HG03469 (cell line): ENCODE data around the gene CCDC74A.
"Not testable (repeated sequence)": the region's sequence is repeated elsewhere in the genome, so short reads cannot be mapped to it uniquely, and the experiment has no call there.

ENCODE experiments used
- ATAC-seq: cut with Tn5 transposase; IDR thresholded peaks from one replicate; pipeline ENCODE4 v1.9.1; 2021; ENCODE audit warnings: mild to moderate bottlenecking, moderate library complexity, moderate number of reproducible peaks; ENCODE audit not compliant: unreplicated experiment

Gene CCDC74A

DNA sequence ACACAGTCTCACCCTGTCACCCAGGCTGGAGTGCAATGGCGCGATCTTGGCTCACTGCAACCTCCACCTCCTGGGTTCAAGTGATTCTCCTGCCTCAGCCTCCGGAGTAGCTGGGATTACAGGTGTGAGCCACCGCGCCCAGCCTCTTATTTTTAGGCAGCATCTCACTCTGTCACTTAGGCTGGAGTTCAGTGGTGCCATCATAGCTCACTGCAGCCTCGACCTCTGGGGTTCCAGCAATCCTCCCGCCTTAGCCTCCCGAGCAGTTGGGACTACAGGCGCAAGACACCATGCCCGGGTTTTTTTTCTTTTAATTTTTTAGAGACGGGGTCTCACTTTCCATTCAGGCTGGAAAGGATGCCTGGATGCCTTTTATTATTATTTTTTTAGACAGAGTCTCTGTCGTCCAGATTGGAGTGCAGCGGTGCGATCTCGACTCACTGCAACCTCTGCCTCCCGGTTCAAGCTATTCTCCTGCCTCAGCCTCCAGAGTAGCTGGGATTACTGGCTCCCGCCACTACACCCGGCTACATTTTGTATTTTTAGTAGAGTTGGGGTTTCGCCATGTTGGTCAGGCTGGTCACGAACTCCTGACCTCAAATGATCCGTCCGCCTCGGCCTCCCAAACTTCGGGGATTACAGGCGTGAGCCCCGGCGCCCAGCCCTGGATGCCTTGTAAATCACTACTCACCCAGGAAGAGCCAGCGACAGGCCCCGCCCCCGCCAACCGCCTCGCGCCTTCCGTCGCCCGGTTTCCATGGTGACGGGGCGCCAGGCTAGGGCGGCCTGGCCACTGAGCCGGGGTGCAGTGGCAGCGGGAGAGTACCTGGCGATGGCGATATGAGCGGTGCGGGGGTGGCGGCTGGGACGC is at the start of gene CCDC74A:
CCDC74A (plus strand) TSS at position 758 of the 871 bp plus-strand sequence; CDS start at position 841, 83 bp downstream.
- ATAC-seq: peak; percentile 77

DNA sequence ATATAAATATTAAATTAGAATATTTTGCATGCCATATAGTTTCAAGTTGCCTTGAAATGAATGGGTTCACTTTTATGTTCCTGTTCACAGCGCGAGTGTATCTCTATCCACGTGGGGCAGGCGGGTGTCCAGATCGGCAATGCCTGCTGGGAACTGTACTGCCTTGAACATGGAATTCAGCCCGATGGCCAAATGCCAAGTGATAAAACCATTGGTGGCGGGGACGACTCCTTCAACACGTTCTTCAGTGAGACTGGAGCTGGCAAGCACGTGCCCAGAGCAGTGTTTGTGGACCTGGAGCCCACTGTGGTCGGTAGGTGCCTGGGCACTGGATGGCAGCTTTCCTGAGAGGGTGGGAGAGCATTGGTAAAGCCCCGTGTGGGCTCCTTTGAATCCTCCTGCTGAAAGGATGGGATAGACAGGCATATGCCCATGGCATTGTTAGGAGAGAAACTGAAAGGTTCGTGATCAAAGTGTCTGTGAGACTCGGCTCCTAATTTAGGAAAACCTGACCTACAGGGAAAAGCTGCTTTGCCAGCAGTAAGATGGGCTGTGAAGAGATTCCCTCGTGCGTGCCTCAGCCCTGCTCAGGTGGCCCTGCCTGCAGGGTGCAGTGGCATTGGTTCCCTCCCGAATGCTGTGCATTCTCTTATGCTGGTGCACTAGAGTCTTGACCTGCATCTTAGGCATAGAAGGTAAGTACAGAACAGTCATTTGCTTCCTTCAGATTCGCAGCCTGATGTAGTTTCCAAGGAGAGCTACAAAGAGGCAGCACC is 49.4 kb upstream of the CCDC74A start:
- ATAC-seq: not testable (repeated sequence)

DNA sequence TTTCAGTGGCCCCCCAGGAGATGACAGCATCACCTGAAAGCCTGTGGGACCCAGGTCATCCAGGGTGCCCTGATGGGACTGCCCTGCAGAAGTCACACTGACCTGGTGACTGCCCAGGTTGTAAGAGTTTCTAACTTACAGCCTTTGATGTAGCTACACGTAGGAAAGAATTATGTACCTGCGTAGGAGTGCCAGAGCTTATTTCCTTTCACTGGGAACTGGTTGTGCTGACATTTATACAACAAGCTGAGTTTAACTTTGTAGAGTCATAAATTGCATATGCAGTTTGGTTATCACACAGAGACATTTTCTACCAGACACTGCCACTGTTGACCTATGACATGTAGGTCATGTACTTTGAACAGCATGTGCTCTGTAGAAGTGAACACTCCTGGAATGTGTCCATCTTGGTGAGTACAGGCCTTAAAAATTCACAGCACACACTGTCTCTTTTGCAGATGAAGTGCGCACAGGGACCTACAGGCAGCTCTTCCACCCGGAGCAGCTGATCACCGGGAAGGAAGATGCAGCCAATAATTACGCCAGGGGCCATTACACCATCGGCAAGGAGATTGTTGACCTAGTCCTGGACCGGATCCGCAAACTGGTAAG is 48.7 kb upstream of the CCDC74A start:
- not testable (repeated sequence) for ATAC-seq

DNA sequence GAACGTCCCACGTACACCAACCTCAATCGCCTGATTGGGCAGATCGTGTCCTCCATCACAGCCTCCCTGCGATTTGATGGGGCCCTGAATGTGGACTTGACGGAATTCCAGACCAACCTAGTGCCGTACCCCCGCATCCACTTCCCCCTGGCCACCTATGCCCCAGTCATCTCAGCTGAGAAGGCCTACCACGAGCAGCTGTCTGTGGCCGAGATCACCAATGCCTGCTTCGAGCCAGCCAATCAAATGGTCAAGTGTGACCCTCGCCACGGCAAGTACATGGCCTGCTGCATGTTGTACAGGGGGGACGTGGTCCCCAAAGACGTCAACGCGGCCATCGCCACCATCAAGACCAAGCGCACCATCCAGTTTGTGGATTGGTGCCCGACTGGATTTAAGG is 47.3 kb upstream of the CCDC74A start:
- ATAC-seq: not testable (repeated sequence)

DNA sequence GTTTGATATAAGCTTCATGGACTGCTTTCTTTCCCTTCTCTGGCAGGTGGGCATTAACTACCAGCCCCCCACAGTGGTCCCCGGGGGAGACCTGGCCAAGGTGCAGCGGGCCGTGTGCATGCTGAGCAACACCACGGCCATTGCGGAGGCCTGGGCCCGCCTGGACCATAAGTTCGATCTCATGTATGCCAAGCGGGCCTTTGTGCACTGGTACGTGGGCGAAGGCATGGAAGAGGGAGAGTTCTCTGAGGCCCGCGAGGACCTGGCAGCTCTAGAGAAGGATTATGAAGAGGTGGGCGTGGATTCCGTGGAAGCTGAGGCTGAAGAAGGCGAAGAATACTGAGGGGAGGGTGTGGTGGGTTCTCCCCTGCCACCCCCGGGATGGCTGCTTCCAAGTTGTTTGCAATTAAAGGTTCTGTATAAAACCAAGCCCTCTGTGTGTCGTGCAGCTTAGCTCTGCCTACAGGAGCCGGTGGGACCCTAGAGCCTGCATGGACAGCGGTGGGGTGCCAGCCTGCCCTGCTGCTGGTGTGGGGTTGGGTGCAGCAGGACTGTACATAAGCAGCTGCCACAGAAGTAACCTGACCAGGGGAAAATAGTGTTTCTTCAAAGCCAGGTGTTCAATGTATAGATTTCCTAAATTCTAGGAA is 45.1 kb upstream of the CCDC74A start:
- ATAC-seq: not testable (repeated sequence)

DNA sequence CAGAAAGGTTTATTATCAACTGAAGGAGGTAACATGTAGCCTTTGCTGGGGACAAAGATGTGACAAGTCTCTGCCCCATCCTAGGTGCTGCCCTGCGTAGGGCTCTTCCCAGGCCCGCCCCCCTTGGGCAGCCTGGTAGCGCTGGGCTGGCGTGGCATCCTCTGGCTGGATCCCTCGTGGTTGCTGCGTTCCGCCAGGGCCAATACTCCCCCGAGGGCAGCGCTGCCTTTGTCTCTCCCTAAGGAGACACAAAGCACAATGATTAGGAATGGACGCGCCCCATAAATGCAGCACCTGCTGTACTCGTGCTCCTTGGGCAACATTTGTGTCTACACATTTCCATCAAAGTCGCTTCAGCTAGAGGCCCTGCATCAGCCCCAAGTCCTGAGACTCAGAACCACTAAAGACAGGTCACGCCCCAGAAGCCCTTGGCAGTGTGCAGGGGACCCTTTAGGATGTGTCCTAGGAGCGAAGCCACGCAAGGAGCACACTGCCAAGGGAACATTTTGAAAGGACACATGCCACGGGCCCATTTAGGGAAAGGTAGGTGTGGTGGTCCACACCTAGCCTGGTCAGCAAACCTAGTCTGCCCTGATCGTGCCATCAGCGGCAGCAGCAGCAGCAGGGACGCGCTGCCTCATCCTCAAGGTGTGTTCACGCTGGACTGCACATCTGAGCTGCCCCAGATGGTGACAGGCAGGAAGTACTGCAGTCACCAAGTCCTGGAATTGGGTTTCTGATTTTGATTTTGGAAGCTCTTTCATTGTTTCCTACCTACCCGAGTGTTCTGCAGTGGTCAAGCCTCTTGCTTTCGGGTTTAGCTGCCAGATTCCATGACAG is 43.5 kb upstream of the CCDC74A start:
- not testable (repeated sequence) for ATAC-seq

DNA sequence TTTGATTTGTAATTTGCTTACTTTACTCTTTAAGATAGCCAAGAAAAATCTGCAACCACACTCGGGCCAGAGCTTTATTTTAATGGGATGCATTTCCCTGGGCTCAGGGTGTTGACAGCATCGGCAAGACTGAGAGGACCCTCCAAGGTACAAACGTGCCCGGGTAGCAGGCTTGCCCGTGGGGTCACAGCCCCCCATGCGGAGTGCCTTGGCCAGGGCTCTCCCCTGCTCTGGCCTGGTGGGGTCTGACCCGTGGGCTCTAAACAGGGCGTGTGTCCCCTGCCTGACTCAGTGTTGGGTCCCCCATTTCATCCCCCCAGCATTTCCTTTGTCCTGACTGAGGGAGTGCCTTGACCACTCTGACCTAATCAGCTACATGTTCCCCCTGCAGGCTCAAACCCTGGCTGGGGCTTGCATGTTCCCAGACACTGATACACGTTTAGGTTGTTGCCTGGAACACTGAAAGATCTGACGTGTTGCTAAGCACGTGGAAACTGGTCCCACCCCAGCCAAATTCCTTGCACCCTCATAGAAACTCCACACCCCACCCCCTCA is 42.7 kb upstream of the CCDC74A start:
- not testable (repeated sequence) for ATAC-seq

DNA sequence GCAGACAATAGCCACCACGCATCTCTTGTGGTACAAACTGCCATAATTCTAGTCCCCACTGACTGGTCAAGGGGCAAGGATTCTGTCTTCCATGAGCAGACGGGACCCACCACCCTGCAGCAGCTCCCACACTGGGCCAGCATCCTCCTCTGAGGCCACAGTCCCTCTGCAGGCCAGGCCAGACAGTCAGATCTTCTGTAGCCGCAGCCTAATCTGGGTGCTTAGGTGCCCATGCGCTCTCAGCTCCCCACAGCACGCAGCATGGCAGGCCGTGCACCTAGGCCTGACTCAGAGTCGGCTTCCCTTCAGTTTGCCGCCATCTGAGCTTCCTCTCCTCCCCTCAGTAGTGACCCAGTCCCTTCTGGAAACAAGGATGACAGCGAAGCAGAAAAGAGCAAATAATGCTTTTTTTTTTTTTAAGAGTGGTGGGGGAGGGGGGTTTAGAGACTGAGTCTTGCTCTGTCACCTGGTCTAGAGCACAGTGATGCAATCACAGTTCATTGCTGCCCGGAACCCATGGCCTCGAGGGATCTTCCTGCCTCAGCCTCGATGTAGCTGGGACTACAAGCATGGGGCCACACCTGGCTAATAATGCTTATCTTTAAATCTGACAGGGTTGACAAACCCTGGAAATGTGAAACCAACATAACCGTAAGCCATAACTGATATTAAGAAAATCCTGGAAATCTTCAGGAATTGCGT is 41.3 kb upstream of the CCDC74A start:
- not testable (repeated sequence) for ATAC-seq

DNA sequence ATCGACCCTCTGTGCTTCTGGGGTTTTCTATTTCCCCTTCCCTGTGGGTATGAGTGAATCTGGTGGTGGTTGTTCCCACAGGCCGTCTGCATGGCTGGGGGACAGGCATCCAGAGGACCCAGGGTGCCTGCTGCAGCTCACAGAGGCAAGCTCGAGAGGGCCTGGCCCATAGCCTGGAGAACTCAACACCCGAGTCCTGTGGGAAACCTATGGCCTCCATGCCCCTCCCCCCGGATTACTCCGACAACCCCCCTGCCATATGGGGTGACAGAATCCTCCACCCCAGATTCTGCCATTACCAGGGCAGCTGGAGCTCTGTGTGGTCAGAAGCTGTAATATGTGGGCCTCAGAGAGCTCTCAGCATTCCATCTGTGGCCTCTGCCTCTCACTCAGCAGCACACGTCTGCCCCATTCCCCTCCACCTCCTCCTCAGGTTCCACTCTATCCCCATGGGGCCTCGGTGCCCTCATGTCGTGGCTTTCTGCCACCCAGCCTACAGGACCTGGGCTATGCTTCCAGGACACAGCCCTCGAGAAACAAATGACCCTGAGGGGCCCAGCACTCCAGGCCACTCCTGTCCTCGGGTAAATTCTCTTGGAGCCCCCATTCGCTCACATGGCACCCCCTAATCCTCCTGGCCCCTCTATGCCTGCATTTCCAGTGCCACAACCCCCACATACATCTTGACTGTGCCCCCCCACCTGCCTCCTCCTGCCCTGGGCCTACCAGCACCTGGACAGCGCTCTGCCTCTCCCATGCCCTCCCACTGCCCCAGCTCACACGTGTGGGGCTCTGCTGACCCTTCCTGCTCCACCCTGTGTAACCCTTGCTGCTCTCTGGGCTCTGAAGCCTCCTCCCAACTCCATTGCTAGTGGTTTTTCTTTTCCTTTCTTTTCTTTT is 39.1 kb upstream of the CCDC74A start:
- no peak for ATAC-seq

DNA sequence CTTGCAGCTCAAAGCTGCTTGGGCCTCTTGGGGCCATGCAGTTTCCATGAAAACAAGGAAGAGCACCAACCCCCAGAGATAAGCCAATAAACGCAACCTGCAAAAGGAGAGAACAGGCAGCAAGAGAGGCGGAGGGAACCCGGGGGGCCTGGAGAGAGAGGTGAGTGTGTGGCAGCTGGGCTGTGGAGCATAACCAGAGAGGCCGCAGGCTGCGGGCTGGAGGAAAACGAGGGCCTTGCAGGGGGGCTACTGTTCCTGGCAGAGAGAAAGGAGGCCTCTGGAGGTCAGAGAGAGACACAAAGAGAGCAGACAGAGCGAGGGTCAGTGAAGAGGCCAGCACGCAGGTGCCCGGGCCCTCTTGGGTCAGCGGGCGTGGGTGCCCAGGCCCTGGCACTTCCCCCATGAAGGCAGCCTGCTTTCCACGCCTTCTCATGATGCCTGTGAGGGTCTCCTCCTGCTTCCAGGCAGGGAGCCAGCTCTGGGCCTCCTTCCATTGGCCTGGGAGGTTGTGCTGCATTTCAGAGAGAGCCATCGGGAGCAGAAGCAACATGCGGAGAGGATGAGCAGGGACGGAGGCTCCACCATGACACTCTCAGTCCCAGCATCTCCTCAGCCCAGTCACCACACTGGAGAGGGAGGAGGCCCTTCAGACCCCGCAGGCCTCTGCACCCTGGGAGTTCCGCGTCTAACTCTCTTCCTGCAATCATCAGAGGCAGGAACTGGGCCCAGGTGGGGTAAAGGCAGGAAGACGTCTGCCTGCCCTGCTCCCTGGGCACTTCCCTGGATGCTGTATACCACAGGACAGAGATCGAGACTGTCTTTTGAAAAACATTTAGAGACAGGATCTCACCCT is 36.8 kb upstream of the CCDC74A start:
- ATAC-seq: not testable (repeated sequence)

DNA sequence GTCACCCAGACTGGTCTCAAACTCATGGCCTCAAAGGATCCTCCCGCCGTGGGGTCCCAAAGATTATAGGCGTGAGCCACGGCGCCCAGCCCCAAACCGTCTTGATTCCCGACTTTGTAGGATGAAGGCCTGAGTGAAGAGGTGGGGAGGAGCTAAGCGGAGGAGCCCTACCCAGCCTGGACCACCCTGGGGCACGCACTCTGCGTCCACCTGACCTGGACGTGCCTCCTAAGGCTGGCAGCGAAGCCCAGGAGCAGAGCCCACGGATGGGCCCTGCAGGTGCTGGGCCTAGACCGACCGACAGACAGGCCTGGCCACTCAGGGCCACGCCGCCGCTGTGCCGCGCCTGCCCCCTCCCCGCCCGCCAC is 36.2 kb upstream of the CCDC74A start:
- not testable (repeated sequence) for ATAC-seq

DNA sequence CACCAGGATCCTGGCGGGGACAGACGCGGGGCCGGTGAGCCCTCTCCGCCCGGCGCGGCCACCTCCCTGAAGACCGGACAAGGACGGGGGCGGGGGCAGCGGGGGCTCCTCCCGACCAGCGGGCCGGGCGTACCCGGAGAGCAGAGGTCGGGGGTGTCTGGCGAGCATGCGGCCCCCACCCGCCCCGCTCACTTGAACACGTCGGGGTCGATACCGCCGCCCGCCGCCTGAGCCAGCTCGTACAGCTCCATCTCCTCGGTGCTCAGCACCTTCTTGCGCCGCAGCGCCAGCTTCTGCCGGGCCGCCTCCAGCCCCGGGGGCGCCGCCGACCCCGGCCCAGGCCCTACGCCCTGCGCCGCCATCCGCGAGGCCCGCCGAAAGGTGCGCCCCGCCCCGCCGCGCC is 35.7 kb upstream of the CCDC74A start, which contains the start of gene MZT2A:
MZT2A (minus strand) TSS at position 383 of the 403 bp plus-strand sequence; CDS start at position 362, 21 bp downstream.
- peak; percentile 0 for ATAC-seq

DNA sequence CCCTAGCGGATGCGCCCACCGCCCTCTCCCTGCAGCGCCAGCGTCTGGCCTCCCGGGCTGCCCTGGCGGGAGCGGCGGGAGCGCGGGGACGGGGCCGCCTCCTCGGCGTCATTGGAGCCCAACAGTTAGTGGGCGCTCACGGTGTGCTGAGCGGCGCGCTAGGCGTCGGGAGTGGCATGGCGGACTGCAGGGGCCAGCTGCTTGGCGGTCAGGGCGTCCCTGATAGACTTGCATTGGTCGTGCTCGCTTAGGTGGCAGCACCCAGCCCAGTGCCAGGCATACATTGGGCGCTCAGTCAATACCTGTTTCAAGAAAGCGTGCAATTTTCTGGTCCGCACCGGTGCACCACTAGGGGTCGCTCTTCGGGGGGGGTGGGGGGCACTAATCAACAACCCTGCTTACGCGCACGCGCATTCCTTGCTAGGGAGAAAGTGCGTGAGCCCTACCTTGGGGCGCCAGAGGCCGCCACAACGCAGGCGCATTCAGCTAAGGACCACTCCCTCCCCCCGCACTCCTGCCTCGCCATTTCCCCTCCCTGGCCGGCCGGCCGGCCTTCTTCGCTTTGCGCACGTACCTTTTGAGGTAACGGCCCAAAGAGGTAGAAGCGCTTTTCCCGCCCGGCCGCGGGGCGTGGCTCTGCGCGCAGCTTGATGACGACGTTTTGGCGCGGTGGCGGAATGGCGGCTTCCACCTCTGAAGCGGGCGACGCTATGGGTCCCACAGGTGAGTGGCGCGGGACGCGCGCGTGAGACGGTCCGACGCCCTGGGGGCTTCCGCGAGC is 35.1 kb upstream of the CCDC74A start:
- peak; percentile 47 for ATAC-seq

DNA sequence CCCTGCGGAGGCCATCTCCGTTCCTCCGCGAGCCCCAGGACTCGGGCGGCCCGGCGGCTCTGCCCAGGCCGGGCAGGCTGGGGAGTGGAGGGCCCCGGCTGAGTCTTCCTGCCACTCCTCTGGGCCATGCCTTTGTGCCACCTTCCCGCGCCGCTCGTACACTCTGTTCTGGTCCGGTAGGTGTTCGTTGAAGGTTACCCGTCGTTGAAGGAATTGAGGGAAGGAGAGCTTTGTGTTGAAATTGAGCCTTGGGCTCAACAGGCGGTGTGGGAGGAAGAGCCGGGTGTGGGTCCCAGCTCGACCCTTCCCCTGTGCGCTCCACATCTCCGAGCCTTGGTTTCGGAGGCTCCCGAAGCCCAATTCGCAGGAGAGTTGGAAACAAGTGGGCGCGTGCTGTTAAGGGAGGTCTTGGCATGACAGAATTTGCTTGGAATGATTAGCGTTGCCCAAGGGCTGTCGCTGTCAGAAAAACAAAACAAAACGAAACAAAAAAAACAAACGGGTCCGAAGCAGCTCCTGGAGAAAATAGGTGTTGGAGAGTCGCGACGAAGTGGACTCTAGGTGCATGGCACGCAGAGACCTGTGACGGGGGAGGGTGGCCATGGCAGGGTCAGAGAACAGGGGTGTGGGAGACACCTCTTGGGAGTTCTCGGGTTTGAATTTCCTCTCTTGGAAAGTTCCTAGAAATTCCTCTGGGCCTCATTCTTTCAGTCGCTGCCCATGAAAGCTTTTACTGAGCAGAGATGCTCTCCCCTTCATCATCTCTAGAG is 34.3 kb upstream of the CCDC74A start:
- peak; percentile 5 for ATAC-seq

DNA sequence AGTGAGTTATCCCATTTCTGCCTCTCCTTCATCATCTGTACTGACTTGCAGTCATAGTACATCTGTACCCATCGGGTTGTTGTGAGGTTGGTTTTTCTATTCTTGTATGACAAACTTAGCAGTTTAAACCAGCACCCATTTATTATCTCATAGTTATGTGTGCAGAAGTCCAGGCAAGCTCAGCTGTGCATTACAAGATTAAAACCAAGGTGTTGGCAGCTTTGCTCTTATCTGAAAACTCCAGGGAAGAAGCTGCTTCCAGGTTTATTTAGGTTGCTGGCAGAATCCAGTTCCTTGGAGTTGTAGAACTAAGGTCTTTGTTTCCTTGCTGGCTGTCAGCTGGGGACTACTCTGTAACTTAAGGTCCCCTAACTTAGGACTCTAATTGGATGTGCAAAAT is 32.2 kb upstream of the CCDC74A start:
- ATAC-seq: not testable (repeated sequence)
